HEK293 (cell line): ENCODE results near the gene MEI1.

Source experiments
- CTCF ChIA-PET: fragments of 350-600 bp; formaldehyde crosslinking; extraction: SDS; loops from one replicate; lab custom pipeline; 2021; ENCODE audit warnings: antibody characterized with exemption; lab: Yijun Ruan, JAX
- POLR2A ChIA-PET: fragments of 300-600 bp; formaldehyde crosslinking; extraction: SDS; loops from one replicate; lab custom pipeline; 2020; ENCODE audit warnings: antibody characterized with exemption, inconsistent platforms; lab: Yijun Ruan, JAX
- H3K27ac ChIP-seq: fragments of 200-500 bp; sonication (Bioruptor generic); 2 replicates; pipeline ENCODE4 v1.5.1; 2014; ENCODE audit warnings: low read depth, low read length, control low read depth, inconsistent platforms; ENCODE audit errors: extremely low read depth
- H3K36me3 ChIP-seq, 2 experiments: fragments of 200-500 bp in 1 of 2; sonication (Bioruptor generic) in 1 of 2; 1 replicate in 1 of 2; 2 replicates in 1 of 2; pipeline ENCODE4 v1.5.1; 2014 to 2017; ENCODE audit warnings: inconsistent platforms in 2 of 2, low read length in 2 of 2; ENCODE audit not compliant: control insufficient read depth in 2 of 2, insufficient read depth in 1 of 2
- H3K4me1 ChIP-seq: fragments of 200-500 bp; sonication (Bioruptor generic); 2 replicates; pipeline ENCODE4 v1.5.1; 2014; ENCODE audit warnings: mild to moderate bottlenecking, low read length, inconsistent platforms; ENCODE audit not compliant: control insufficient read depth, insufficient read depth
- H3K4me3 ChIP-seq: 2 replicates; pipeline ENCODE4 v1.5.1; 2011; ENCODE audit warnings: low read depth, mild to moderate bottlenecking, control low read depth, low read length, moderate library complexity
- H3K9me3 ChIP-seq: fragments of 200-500 bp; sonication (Bioruptor generic); 2 replicates; pipeline ENCODE4 v1.5.1; 2014; ENCODE audit warnings: low read depth, low read length, inconsistent platforms; ENCODE audit not compliant: control insufficient read depth, insufficient read depth
- EGR2 ChIP-seq: fragments of 450-650 bp; formaldehyde crosslinking; IDR thresholded peaks from 2 replicates; pipeline ENCODE4 v1.5.1; 2016; ENCODE audit warnings: low read depth, missing biosample characterization, missing genetic modification characterization
- HOXC10 ChIP-seq: sonication (generic); formaldehyde crosslinking; IDR thresholded peaks from 2 replicates; pipeline ENCODE4 v1.8.1; 2023; ENCODE audit warnings: mild to moderate bottlenecking, missing genetic modification reagents
- KLF1 ChIP-seq: fragments of 450-650 bp; formaldehyde crosslinking; IDR thresholded peaks from 2 replicates; pipeline ENCODE4 v1.5.1; 2016; ENCODE audit warnings: missing biosample characterization, missing genetic modification characterization
- OSR2 ChIP-seq: fragments of 450-650 bp; formaldehyde crosslinking; IDR thresholded peaks from 2 replicates; pipeline ENCODE4 v1.5.1; 2016; ENCODE audit warnings: missing biosample characterization, missing genetic modification characterization
- SCRT2 ChIP-seq: fragments of 450-650 bp; formaldehyde crosslinking; IDR thresholded peaks from 2 replicates; pipeline ENCODE4 v1.5.1; 2016; ENCODE audit warnings: missing biosample characterization, missing genetic modification characterization
- SP7 ChIP-seq: fragments of 450-650 bp; formaldehyde crosslinking; IDR thresholded peaks from 2 replicates; pipeline ENCODE4 v1.5.1; 2016; ENCODE audit warnings: missing biosample characterization, missing genetic modification characterization
- TCF7L2 ChIP-seq: IDR thresholded peaks from 2 replicates; pipeline ENCODE4 v1.6.1; 2011; ENCODE audit warnings: low read depth, mild to moderate bottlenecking, inconsistent platforms, low read length, moderate library complexity, borderline replicate concordance
- YY2 ChIP-seq: fragments of 450-650 bp; formaldehyde crosslinking; IDR thresholded peaks from 2 replicates; pipeline ENCODE4 v1.5.1; 2016; ENCODE audit warnings: missing biosample characterization, missing genetic modification characterization
- ZBTB7A ChIP-seq: fragments of 450-650 bp; formaldehyde crosslinking; IDR thresholded peaks from 2 replicates; pipeline ENCODE4 v1.5.1; 2016; ENCODE audit warnings: low read depth, missing biosample characterization, missing genetic modification characterization
- ZEB2 ChIP-seq: fragments of 450-650 bp; formaldehyde crosslinking; IDR thresholded peaks from 2 replicates; pipeline ENCODE4 v1.5.1; 2016; ENCODE audit warnings: missing biosample characterization, missing genetic modification characterization
- ZNF19 ChIP-seq: fragments of 450-650 bp; formaldehyde crosslinking; IDR thresholded peaks from 2 replicates; pipeline ENCODE4; 2016; ENCODE audit warnings: missing biosample characterization, missing genetic modification characterization, low read depth
- ZNF202 ChIP-seq: fragments of 450-650 bp; formaldehyde crosslinking; IDR thresholded peaks from 2 replicates; pipeline ENCODE4 v1.5.1; 2016; ENCODE audit warnings: missing biosample characterization, missing genetic modification characterization, borderline replicate concordance
- ZNF292 ChIP-seq: fragments of 450-650 bp; formaldehyde crosslinking; IDR thresholded peaks from 2 replicates; pipeline ENCODE4 v1.5.1; 2016; ENCODE audit warnings: low read depth, missing biosample characterization, missing genetic modification characterization, borderline replicate concordance
- ZNF404 ChIP-seq: fragments of 450-650 bp; formaldehyde crosslinking; IDR thresholded peaks from 2 replicates; pipeline ENCODE4 v1.5.1; 2017; ENCODE audit warnings: missing biosample characterization, missing genetic modification characterization
- ZNF501 ChIP-seq: fragments of 450-650 bp; formaldehyde crosslinking; IDR thresholded peaks from 2 replicates; pipeline ENCODE4 v1.5.1; 2016; ENCODE audit warnings: missing biosample characterization, missing genetic modification characterization
- ZNF510 ChIP-seq: fragments of 450-650 bp; formaldehyde crosslinking; IDR thresholded peaks from 2 replicates; pipeline ENCODE4 v1.5.1; 2018; ENCODE audit warnings: mild to moderate bottlenecking, missing genetic modification characterization, missing biosample characterization; ENCODE audit not compliant: insufficient replicate concordance
- ZNF514 ChIP-seq: fragments of 450-650 bp; formaldehyde crosslinking; IDR thresholded peaks from 2 replicates; pipeline ENCODE4 v1.5.1; 2016; ENCODE audit warnings: missing biosample characterization, missing genetic modification characterization
- ZNF639 ChIP-seq: fragments of 450-650 bp; formaldehyde crosslinking; IDR thresholded peaks from 2 replicates; pipeline ENCODE4 v1.5.1; 2016; ENCODE audit warnings: missing biosample characterization, missing genetic modification characterization
- ZNF837 ChIP-seq: fragments of 450-650 bp; formaldehyde crosslinking; IDR thresholded peaks from 2 replicates; pipeline ENCODE4 v1.5.1; 2016; ENCODE audit warnings: missing biosample characterization, missing genetic modification characterization
- TF ChIP-seq, protein P1 (sequence below): fragments of 450-650 bp; formaldehyde crosslinking; IDR thresholded peaks from 2 replicates; pipeline ENCODE4 v1.5.0; 2017; ENCODE audit warnings: missing biosample characterization, missing genetic modification characterization, borderline replicate concordance
- TF ChIP-seq, protein P2 (sequence below): fragments of 450-650 bp; formaldehyde crosslinking; IDR thresholded peaks from 2 replicates; pipeline ENCODE4 v1.5.1; 2016; ENCODE audit warnings: missing biosample characterization, missing genetic modification characterization
- TF ChIP-seq, protein P3 (sequence below): fragments of 450-650 bp; formaldehyde crosslinking; IDR thresholded peaks from 2 replicates; pipeline ENCODE4 v1.5.1; 2016; ENCODE audit warnings: missing biosample characterization, missing genetic modification characterization

Gene MEI1

DNA sequence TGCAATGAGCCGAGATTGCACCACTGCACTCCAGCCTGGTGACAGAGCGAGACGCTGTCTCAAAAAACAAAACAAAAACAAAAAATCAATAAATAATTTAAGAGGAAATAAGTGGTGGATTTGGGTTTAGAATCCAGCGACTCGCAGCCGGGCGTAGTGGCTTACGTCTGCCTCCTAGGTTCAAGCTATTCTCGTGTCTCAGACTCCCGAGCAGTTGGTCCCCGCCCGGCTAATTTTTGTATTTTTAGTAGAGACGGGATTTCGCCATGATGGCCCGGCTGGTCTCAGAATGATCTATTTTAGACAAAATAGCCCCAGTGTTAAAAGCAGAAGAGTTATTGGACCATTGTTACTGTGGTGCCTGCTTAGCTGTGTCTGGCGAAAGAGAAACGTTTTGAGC is 40.4 kb upstream of the MEI1 start:
- H3K9me3 ChIP-seq: no peaks in the 10 kb centered on the region
- ChIA-PET POLR2A (interaction anchor here (0.6 to 1.0 kb wide), 2 partner anchors 16 to 25 kb away, joined by 4 to 5 read pairs; no protein-coding TSS in a partner anchor), CTCF (interaction anchor here (1.1 to 3.0 kb wide), 3 partner anchors 8 to 282 kb away, joined by 3 to 11 read pairs (median 6); no protein-coding TSS in a partner anchor)
- H3K36me3 ChIP-seq: peaks cover 86 to 99% of the 10 kb centered on the region in 2 experiments
- TF ChIP-seq YY2 (tag by site-specific recombination): no peak
- TF ChIP-seq ZBTB7A (tag by site-specific recombination): no peak
- no peak for TF ChIP-seq ZNF514 (tag by site-specific recombination)
- TF ChIP-seq, protein P1, sequence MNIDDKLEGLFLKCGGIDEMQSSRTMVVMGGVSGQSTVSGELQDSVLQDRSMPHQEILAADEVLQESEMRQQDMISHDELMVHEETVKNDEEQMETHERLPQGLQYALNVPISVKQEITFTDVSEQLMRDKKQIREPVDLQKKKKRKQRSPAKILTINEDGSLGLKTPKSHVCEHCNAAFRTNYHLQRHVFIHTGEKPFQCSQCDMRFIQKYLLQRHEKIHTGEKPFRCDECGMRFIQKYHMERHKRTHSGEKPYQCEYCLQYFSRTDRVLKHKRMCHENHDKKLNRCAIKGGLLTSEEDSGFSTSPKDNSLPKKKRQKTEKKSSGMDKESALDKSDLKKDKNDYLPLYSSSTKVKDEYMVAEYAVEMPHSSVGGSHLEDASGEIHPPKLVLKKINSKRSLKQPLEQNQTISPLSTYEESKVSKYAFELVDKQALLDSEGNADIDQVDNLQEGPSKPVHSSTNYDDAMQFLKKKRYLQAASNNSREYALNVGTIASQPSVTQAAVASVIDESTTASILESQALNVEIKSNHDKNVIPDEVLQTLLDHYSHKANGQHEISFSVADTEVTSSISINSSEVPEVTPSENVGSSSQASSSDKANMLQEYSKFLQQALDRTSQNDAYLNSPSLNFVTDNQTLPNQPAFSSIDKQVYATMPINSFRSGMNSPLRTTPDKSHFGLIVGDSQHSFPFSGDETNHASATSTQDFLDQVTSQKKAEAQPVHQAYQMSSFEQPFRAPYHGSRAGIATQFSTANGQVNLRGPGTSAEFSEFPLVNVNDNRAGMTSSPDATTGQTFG: no peak
- TF ChIP-seq ZNF501 (tag by site-specific recombination): no peak
- TF ChIP-seq, all 188 proteins: peak for 0
- H3K4me3 ChIP-seq: no peak overlapping the region
- no peaks in the 10 kb centered on the region for H3K4me1 ChIP-seq
- no peak overlapping the region for H3K27ac ChIP-seq

DNA sequence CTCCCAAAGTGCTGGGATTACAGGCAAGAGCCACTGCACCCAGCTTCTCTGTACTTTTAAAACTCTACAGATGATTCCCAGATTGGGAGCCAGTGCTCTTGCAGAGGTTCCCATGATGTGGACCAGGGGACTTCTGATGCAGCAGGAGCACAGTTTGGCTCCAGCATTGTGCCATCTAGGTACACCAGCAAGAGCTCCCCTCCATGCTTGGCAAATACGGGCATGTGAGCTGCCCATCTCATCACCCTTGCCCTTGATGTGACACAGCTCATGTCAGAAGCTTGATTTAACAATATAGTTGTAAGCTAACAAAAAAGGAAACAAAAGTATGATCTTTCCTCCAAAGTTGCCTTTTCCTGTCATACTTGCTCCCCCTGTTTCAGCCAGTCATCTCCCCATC is 39.4 kb upstream of the MEI1 start:
- ChIA-PET POLR2A (interaction anchor here (0.6 to 1.4 kb wide), 5 partner anchors 9 to 231 kb away, joined by 3 to 5 read pairs (median 3); partner anchors contain the start of gene XRCC6), CTCF (interaction anchor here (0.7 to 1.8 kb wide), 4 partner anchors 12 to 281 kb away, joined by 3 to 6 read pairs (median 3); no protein-coding TSS in a partner anchor)
- Histone ChIP-seq H3K36me3 (peaks cover 76 to 99% of the 10 kb centered on the region in 2 experiments), H3K9me3 (no peaks in the 10 kb centered on the region), H3K27ac (no peak overlapping the region), H3K4me3 (no peak overlapping the region), H3K4me1 (no peaks in the 10 kb centered on the region)
- no peak for TF ChIP-seq ZNF837 (tag by site-specific recombination)
- no peak for TF ChIP-seq ZNF19
- TF ChIP-seq ZNF292 (tag by site-specific recombination): 0 out of 2 replicates have a peak, but pooled peaks have one; percentile 22

- H3K4me1 ChIP-seq: no peaks in the 10 kb centered on the region
- no peaks in the 10 kb centered on the region for H3K9me3 ChIP-seq
- no peak overlapping the region for H3K27ac ChIP-seq
- CTCF ChIA-PET: interaction anchor here (1.0 to 1.8 kb wide), 2 partner anchors 11 to 37 kb away, joined by 3 to 6 read pairs; no protein-coding TSS in a partner anchor
- H3K4me3 ChIP-seq: no peak overlapping the region
- POLR2A ChIA-PET: interaction anchor here (1.0 to 1.4 kb wide), 3 partner anchors 9 to 39 kb away, joined by 3 to 5 read pairs (median 3); partner anchors contain the start of gene XRCC6
- H3K36me3 ChIP-seq: peaks cover 71 to 99% of the 10 kb centered on the region in 2 experiments
- TF ChIP-seq ZEB2 (tag by site-specific recombination): peak; percentile 54; the same call in 1 of the 2 replicates
- TF ChIP-seq, protein P2, sequence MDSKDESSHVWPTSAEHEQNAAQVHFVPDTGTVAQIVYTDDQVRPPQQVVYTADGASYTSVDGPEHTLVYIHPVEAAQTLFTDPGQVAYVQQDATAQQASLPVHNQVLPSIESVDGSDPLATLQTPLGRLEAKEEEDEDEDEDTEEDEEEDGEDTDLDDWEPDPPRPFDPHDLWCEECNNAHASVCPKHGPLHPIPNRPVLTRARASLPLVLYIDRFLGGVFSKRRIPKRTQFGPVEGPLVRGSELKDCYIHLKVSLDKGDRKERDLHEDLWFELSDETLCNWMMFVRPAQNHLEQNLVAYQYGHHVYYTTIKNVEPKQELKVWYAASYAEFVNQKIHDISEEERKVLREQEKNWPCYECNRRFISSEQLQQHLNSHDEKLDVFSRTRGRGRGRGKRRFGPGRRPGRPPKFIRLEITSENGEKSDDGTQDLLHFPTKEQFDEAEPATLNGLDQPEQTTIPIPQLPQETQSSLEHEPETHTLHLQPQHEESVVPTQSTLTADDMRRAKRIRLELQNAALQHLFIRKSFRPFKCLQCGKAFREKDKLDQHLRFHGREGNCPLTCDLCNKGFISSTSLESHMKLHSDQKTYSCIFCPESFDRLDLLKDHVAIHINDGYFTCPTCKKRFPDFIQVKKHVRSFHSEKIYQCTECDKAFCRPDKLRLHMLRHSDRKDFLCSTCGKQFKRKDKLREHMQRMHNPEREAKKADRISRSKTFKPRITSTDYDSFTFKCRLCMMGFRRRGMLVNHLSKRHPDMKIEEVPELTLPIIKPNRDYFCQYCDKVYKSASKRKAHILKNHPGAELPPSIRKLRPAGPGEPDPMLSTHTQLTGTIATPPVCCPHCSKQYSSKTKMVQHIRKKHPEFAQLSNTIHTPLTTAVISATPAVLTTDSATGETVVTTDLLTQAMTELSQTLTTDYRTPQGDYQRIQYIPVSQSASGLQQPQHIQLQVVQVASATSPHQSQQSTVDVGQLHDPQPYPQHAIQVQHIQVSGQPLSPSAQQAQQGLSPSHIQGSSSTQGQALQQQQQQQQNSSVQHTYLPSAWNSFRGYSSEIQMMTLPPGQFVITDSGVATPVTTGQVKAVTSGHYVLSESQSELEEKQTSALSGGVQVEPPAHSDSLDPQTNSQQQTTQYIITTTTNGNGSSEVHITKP (tag by site-specific recombination): peak; percentile 53
- TF ChIP-seq SP7: peak; percentile 46
- no peak for TF ChIP-seq ZNF510
- no peak for TF ChIP-seq ZNF404 (tag by site-specific recombination)
- TF ChIP-seq, protein P3, sequence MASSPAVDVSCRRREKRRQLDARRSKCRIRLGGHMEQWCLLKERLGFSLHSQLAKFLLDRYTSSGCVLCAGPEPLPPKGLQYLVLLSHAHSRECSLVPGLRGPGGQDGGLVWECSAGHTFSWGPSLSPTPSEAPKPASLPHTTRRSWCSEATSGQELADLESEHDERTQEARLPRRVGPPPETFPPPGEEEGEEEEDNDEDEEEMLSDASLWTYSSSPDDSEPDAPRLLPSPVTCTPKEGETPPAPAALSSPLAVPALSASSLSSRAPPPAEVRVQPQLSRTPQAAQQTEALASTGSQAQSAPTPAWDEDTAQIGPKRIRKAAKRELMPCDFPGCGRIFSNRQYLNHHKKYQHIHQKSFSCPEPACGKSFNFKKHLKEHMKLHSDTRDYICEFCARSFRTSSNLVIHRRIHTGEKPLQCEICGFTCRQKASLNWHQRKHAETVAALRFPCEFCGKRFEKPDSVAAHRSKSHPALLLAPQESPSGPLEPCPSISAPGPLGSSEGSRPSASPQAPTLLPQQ (tag by site-specific recombination): 0 out of 2 replicates have a peak, but pooled peaks have one; percentile 32
- TF ChIP-seq KLF1: peak; percentile 71
- no peak for TF ChIP-seq ZNF202 (tag by site-specific recombination)
- TF ChIP-seq OSR2 (tag by site-specific recombination): no peak
- TF ChIP-seq HOXC10 (CRISPR knock-in tag): no peak
- peak; percentile 49; the same call in 1 of the 2 replicates for TF ChIP-seq SCRT2 (tag by site-specific recombination)
- no peak for TF ChIP-seq YY2 (tag by site-specific recombination)
- peak; percentile 55 for TF ChIP-seq EGR2 (tag by site-specific recombination)
- no peak for TF ChIP-seq TCF7L2
- 0 out of 2 replicates have a peak, but pooled peaks have one; percentile 45 for TF ChIP-seq ZNF639 (tag by site-specific recombination)
These were observed 38.9 kb upstream of the MEI1 start for GRCh38 chr22:41660416-41660815.
